A204.1 (cell line): ENCODE measurements around the gene ELFN1.

Experiments used
- FAIRE-seq: peaks from 2 replicates; lab custom pipeline; 2012; peaks lifted over from hg19 to GRCh38; lab: Jason Lieb, UNC

The ELFN1 gene

DNA sequence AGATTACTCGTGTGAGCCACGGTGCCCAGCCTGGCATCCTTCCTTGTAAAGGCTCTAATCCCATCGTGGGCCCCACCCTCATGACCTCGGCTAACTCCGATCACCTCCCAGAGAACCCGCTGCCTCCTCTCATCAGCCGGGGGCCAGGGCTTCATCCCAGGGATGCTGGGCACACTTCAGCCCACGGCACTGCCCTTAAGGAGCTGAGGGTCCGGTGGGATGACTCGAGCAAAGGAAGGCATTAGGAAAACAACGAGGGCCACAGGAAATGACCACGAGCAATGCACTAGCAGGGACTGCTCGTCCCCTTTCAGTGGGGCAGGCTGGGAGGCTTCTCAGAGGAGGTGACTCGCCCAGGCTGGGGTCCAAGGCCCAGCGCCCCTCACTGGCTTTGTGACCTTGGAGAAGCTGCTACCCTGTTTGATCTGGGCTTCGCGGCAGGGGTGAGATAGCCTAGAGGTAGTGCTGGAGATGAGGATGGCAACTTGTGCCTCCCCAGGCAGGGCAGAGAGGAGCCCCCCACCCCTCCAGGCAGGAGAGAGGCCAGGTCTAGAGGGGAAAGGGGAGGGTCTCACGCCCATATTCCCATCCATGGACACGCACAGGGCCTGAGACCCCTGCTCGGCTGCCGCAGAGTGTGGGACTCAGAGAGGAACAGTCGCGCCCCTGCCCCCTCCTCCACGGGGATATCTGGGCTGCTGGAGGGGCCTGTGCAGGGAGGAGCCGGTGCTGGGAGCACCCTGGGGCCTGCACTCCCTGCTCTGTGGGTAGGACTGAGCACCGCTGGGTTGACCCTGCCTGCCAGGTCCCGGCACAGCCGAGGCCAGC lies 26.8 kb downstream of the ELFN1 start:
- FAIRE-seq: no peak

DNA sequence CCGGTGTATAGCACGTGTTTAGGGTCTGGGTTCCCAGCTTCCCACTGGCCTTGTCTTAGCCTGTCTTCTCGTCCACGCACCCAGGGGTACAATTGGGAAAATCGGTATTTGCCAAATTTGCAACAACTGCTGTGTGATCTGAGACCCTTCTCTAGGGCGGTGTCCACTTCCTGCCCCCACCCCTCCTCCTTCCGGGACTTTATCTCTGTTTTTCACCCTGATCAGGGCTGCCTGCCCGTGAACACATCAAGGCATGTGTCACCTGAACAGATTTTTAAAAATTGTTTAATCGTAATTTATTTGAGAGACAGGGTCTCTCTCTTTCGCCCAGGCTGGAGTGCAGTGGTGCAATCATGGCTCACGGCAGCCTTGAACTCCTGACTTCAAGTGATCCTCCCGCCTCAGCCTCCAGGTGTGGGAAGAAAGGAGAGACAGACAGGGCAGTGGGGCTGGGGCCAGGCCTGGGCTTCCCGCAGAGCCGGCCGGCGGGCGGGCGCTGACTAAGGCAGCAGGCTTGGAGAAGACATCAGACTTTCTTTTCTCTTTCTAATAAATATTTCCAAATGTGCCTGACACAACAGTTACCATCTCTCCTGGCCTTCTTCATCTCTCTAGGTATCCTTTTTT lies 27.5 kb downstream of the ELFN1 start:
- FAIRE-seq: no peak

DNA sequence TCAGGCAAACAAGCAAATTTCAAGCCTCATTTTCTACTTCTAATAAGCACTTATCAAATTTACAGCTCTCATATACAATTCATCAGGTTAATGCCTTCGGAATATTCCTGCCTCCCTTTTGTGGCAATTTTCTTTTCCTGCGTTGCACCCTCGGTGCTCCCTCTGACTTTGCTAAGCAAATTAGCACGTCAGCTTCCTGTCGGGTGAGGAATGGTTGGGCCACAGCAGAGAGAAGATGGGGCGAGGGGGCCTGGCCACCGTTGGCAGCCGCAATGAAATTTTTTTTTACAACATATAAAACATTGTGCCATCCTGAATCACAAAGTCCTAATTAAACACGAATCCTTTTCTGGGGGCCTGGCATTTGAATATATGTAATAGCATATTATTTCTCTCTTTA lies 28.1 kb downstream of the ELFN1 start:
- FAIRE-seq: no peak

DNA sequence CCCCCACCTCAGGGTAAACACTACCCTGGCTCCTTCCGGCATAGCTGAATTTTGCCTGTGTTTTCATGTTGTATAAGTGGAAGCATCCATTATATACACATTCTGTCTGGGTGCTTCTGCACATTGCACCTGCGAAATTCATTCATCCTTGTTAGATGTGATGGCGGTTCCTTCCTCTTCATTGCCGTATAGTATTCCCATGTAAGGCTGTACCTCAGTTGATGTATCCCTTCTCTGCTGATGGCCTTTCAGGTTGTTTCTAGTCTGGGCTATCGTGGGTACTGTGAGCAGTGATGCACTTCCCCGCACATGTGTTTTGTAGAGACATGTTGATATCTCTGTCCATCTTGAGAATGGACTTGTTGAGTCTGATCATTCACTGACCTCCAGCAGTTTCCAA lies 28.9 kb downstream of the ELFN1 start:
- no peak for FAIRE-seq

- FAIRE-seq: no peak
These were observed 30.0 kb downstream of the ELFN1 start for GRCh38 chr7:1700086-1700485.

- FAIRE-seq: no peak
These were observed 30.7 kb downstream of the ELFN1 start for GRCh38 chr7:1700536-1701333.

DNA sequence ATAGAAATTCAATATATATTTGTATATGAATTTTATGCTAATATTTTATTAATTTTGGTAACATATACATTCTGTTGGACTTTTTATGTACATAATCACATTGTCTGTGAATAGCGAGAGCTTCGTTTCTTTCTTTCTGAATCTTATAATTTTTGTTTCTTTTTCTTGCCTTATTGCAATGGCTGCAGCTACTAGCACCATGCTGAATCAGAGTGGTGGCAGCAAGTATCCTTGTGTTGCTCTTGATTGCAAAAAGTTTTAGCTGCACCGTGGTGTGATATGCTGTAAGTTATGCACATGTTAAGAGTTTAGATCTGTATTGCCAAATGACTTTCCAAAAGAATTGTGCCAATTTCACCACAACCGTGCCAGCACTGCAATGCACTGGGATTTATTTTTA lies 32.6 kb downstream of the ELFN1 start:
- FAIRE-seq: peak; percentile 19

- no peak for FAIRE-seq
These were observed 33.4 kb downstream of the ELFN1 start for GRCh38 chr7:1703441-1703840.

DNA sequence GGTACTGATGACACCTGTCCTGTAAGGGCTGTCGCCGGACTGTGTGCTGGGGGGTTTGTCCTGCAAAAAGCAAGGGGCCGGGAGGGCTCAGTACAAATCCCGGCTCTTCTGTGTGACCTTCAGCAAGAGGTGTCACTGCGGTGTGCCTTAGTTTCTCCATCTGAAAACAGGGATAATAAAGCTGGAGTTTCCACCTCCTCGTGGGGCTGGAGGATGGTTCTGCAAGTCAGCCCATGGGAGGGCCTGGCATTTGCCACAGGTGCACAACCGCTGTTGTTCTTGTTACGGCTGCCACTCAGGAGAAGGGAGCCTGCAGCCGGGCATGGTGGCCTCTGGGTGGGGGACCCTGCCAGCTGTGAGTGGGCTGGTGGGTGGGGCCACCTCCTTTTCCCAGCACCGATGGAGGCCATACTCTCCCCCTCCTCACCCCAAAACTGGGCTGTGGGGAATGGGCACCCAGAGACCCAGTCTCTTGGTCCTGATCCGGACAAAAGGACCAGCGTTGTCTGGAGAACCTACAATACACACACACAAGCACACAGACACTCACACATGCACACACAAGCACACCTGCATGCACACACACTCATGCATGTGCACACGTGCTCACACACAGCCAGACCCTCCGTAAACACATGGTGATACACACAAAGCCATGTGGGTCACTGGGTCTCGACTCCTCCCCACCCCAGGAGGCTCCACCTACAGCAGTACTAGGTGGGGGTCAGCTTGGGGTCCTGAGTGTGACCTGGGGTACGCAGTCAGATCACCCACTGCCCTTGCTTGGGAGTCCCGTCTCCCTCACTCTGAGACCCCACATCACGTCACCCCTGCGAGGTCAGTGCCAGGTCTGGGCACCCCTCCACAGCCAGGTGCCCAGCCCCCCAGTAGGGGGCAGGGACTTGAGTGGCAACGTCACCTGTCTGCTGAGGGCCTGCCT lies 34.1 kb downstream of the ELFN1 start:
- FAIRE-seq: no peak

- no peak for FAIRE-seq
These were observed 35.0 kb downstream of the ELFN1 start for GRCh38 chr7:1704811-1705738.

DNA sequence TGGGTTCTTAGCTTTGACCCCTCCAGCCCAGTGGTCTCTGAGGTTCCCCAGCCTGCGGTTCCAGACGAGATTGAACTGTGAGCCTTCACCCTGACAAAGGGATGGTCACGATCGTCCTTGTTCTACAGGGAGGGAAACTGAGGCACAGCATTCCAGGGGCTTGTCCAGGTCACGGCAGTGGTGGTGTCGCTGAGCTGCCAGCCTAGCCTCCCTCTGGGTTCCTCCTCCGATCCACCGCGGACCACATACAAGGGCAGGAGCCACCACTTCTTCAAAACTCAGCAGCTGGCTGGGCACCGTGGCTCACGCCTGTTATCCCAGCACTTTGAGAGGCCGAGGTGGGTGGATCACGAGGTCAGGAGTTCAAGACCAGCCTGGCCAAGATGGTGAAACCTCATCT lies 35.8 kb downstream of the ELFN1 start:
- FAIRE-seq: no peak

GRCh38 chr7:1706381-1706720 lies 36.3 kb downstream of the ELFN1 start:
- no peak for FAIRE-seq

- no peak for FAIRE-seq
These were observed 36.9 kb downstream of the ELFN1 start for GRCh38 chr7:1706721-1707613.

GRCh38 chr7:1707756-1708595 lies 37.9 kb downstream of the ELFN1 start:
- no peak for FAIRE-seq

GRCh38 chr7:1708596-1709251 lies 38.6 kb downstream of the ELFN1 start:
- FAIRE-seq: no peak

- FAIRE-seq: no peak
These were observed 39.2 kb downstream of the ELFN1 start for GRCh38 chr7:1709281-1709680.

DNA sequence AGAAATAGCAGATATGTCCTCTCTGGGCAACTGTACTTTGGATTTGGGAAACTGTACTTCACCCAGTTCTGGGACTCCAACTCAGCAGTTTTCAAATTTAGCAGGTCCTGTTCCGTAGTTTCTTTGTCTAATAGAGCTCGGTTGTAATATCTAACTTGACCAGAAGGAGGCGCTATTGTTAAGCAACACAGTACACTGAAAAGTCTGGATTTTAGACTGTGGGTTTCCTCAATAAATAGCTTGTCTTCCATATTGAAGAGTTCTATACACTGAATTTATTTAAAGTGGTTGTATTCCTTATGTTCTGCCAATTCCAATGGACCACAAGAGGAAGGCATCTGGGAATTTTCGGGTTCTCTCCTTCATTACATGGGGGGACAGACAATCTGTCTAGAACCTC lies 39.8 kb downstream of the ELFN1 start:
- FAIRE-seq: no peak

DNA sequence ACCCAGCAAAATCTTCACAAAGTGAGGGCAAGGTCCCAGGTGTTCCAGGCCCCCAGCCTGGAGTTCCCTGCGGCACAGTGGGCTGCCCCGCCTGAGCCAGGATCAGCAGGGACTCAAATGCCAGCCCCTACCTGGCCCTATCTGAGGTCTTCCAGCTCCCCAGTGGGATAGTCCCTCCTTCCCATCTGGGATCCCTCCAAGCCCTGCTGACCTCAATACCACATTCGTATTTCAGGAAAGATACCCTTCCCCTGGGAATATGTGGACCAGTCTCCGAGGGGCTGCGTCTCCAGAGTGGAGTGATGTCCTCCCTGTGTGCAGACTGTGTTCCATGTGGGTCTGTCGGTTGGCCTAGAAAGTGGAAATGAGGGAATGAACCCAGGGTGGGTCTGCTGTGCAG lies 40.9 kb downstream of the ELFN1 start:
- no peak for FAIRE-seq
